ES-I3 (cell line): ENCODE data around the gene CREBBP.

Source experiments
- H3K36me3 ChIP-seq: 2 replicates; pipeline ENCODE4 v1.6.1; 2013; ENCODE audit warnings: mild to moderate bottlenecking, low read length, control low read depth, moderate library complexity; ENCODE audit not compliant: insufficient read depth
- H3K4me1 ChIP-seq: 2 replicates; pipeline ENCODE4 v1.6.1; 2013; ENCODE audit warnings: mild to moderate bottlenecking, control low read depth, low read length; ENCODE audit not compliant: insufficient read depth
- H3K9ac ChIP-seq: 2 replicates; pipeline ENCODE4 v1.6.1; 2013; ENCODE audit warnings: low read depth, mild to moderate bottlenecking, low read length, moderate library complexity
- H3K9me3 ChIP-seq: 2 replicates; pipeline ENCODE4 v1.6.1; 2013; ENCODE audit warnings: mild to moderate bottlenecking, low read length, moderate library complexity; ENCODE audit not compliant: control insufficient read depth, insufficient read depth

Gene CREBBP

GRCh38 chr16:3854750-3855541 is 25.6 kb downstream of the CREBBP start:
- H3K4me1 ChIP-seq: peaks cover 16% of the 10 kb centered on the region
- no peak overlapping the region for H3K9ac ChIP-seq
- no peaks in the 10 kb centered on the region for H3K9me3 ChIP-seq
- H3K36me3 ChIP-seq: peaks cover 2% of the 10 kb centered on the region

GRCh38 chr16:3850544-3850899 is 30.0 kb downstream of the CREBBP start:
- H3K36me3 ChIP-seq: peaks cover 5% of the 10 kb centered on the region
- no peak overlapping the region for H3K9ac ChIP-seq
- no peaks in the 10 kb centered on the region for H3K9me3 ChIP-seq
- H3K4me1 ChIP-seq: no peaks in the 10 kb centered on the region; the same call in 1 of the 2 replicates

GRCh38 chr16:3849751-3850543 is 30.6 kb downstream of the CREBBP start:
- no peak overlapping the region for H3K9ac ChIP-seq
- no peaks in the 10 kb centered on the region for H3K9me3 ChIP-seq
- peaks cover 5% of the 10 kb centered on the region for H3K36me3 ChIP-seq
- no peaks in the 10 kb centered on the region; the same call in 1 of the 2 replicates for H3K4me1 ChIP-seq

GRCh38 chr16:3846595-3847091 is 33.9 kb downstream of the CREBBP start:
- H3K4me1 ChIP-seq: peaks cover 11% of the 10 kb centered on the region
- no peak overlapping the region for H3K9ac ChIP-seq
- no peaks in the 10 kb centered on the region for H3K9me3 ChIP-seq
- H3K36me3 ChIP-seq: peaks cover 5% of the 10 kb centered on the region

- H3K36me3 ChIP-seq: peaks cover 5% of the 10 kb centered on the region
- H3K9me3 ChIP-seq: no peaks in the 10 kb centered on the region
- no peak overlapping the region for H3K9ac ChIP-seq
- peaks cover 11% of the 10 kb centered on the region for H3K4me1 ChIP-seq
These were observed 34.4 kb downstream of the CREBBP start for GRCh38 chr16:3846087-3846486.

- Histone ChIP-seq H3K36me3 (no peaks in the 10 kb centered on the region), H3K9ac (no peak overlapping the region), H3K4me1 (peaks cover 16% of the 10 kb centered on the region), H3K9me3 (no peaks in the 10 kb centered on the region)
These were observed 37.5 kb downstream of the CREBBP start for GRCh38 chr16:3842994-3843393.

- H3K9ac ChIP-seq: no peak overlapping the region
- H3K9me3 ChIP-seq: no peaks in the 10 kb centered on the region
- H3K36me3 ChIP-seq: no peaks in the 10 kb centered on the region
- H3K4me1 ChIP-seq: peaks cover 16% of the 10 kb centered on the region
These were observed 38.6 kb downstream of the CREBBP start for GRCh38 chr16:3841729-3842508.

- Histone ChIP-seq H3K9ac (no peak overlapping the region), H3K36me3 (peaks cover 2% of the 10 kb centered on the region; the same call in 1 of the 2 replicates), H3K9me3 (no peaks in the 10 kb centered on the region), H3K4me1 (peaks cover 16% of the 10 kb centered on the region)
These were observed 40.9 kb downstream of the CREBBP start for GRCh38 chr16:3839402-3840184.

GRCh38 chr16:3838600-3839401 is 41.7 kb downstream of the CREBBP start:
- Histone ChIP-seq H3K4me1 (peaks cover 16% of the 10 kb centered on the region), H3K9me3 (no peaks in the 10 kb centered on the region; the same call in 1 of the 2 replicates), H3K36me3 (peaks cover 2% of the 10 kb centered on the region; the same call in 1 of the 2 replicates), H3K9ac (no peak overlapping the region)

- Histone ChIP-seq H3K9ac (no peak overlapping the region), H3K9me3 (no peaks in the 10 kb centered on the region; the same call in 1 of the 2 replicates), H3K4me1 (peaks cover 14% of the 10 kb centered on the region), H3K36me3 (peaks cover 2% of the 10 kb centered on the region; the same call in 1 of the 2 replicates)
These were observed 42.5 kb downstream of the CREBBP start for GRCh38 chr16:3837851-3838586.

- H3K9ac ChIP-seq: no peak overlapping the region
- H3K9me3 ChIP-seq: peaks cover 3% of the 10 kb centered on the region; the same call in 1 of the 2 replicates
- peaks cover 5% of the 10 kb centered on the region; the same call in 1 of the 2 replicates for H3K4me1 ChIP-seq
- peaks cover 2% of the 10 kb centered on the region; the same call in 1 of the 2 replicates for H3K36me3 ChIP-seq
These were observed 43.9 kb downstream of the CREBBP start for GRCh38 chr16:3836641-3837040.

- Histone ChIP-seq H3K4me1 (no peaks in the 10 kb centered on the region), H3K36me3 (peaks cover 2% of the 10 kb centered on the region; the same call in 1 of the 2 replicates), H3K9me3 (peaks cover 3% of the 10 kb centered on the region; the same call in 1 of the 2 replicates), H3K9ac (no peak overlapping the region)
These were observed 45.4 kb downstream of the CREBBP start for GRCh38 chr16:3835089-3835602.
